K562 (cell line): ENCODE data around the gene NRSN2. TPM values are rescaled to one million over a fixed set of nuclear protein-coding genes. Genes with fewer than 3 reads are reported as not detected.

ENCODE experiments used
- CC2D1A ChIP-seq: fragments of 450-650 bp; IDR thresholded peaks from 2 replicates; pipeline ENCODE4 v1.6.1; 2017; ENCODE audit warnings: mild to moderate bottlenecking
- FOXJ3 ChIP-seq: sonication (generic); formaldehyde crosslinking; IDR thresholded peaks from 2 replicates; pipeline ENCODE4 v1.4.0; 2020; ENCODE audit warnings: mild to moderate bottlenecking, missing genetic modification reagents
- KLF16 ChIP-seq: IDR thresholded peaks from 2 replicates; pipeline ENCODE4 v1.6.1; 2016; ENCODE audit warnings: antibody characterized with exemption
- NCOA4 ChIP-seq: fragments of 450-650 bp; IDR thresholded peaks from 2 replicates; pipeline ENCODE4 v1.6.1; 2018; ENCODE audit warnings: mild to moderate bottlenecking; ENCODE audit not compliant: partially characterized antibody
- STAT5A ChIP-seq: IDR thresholded peaks from 2 replicates; pipeline ENCODE4 v1.6.1; 2012; ENCODE audit warnings: low read length, inconsistent platforms, borderline replicate concordance
- TARDBP ChIP-seq: fragments of 450-650 bp; IDR thresholded peaks from 2 replicates; pipeline ENCODE4 v1.6.1; 2016
- polyA plus RNA-seq, 8 experiments: library from polyadenylated mRNA; depleted of rRNA in 4 of 8; stranded (reverse) in 5 of 8; unstranded in 3 of 8; fragments of >200 nt; fragmentation: Nextera tagmentation in 2 of 8; fragmentation: Illumina TruSeq in 1 of 8; extraction: Ambion mirVana in 2 of 8; extraction: Trizol in 1 of 8; gene quantifications; 2 replicates each; pipeline versions ENCODE4 v1.2.1 to v1.2.3, GENCODE V29; 2011 to 2014; ENCODE audit warnings: inconsistent platforms in 1 of 8, missing spikeins in 1 of 8
- total RNA-seq, 7 experiments: library from RNA; depleted of rRNA in 6 of 7; stranded (reverse); fragments of >200 nt in 6 of 7; fragmentation: Illumina TruSeq in 2 of 7; extraction: Trizol in 2 of 7; gene quantifications; 2 replicates each; pipeline versions ENCODE4 v1.2.1 to v1.2.3, GENCODE V29; 2011 to 2021; ENCODE audit warnings: low replicate concordance in 1 of 7
- TF ChIP-seq, protein P1 (sequence below): sonication (generic); formaldehyde crosslinking; IDR thresholded peaks from 2 replicates; pipeline ENCODE4 v1.8.0; 2023; ENCODE audit warnings: missing genetic modification reagents, mild to moderate bottlenecking, borderline replicate concordance
- TF ChIP-seq, protein P2 (sequence below), 3 experiments: fragments of 200-800 bp in 1 of 3; sonication (Bioruptor generic) in 1 of 3; sonication (generic) in 1 of 3; formaldehyde crosslinking in 1 of 3; IDR thresholded peaks; 2 replicates each; pipeline versions ENCODE4 v1.6.1 to v1.8.0; 2016 to 2022; ENCODE audit warnings: mild to moderate bottlenecking in 2 of 3, missing compliant biosample characterization in 2 of 3, missing genetic modification characterization in 2 of 3, missing genetic modification reagents in 1 of 3
- TF ChIP-seq, protein P3 (sequence below), 2 experiments: fragments of 450-650 bp; conservative IDR thresholded peaks; 2 replicates each; pipeline ENCODE4 v1.6.1; 2017; ENCODE audit warnings: mild to moderate bottlenecking in 2 of 2, moderate library complexity in 2 of 2
- TF ChIP-seq, protein P4 (sequence below): fragments of 450-650 bp; IDR thresholded peaks from 2 replicates; pipeline ENCODE4 v1.6.1; 2016; ENCODE audit warnings: low read depth

Gene NRSN2
- total and polyA plus RNA-seq, 9 of the 15 experiments (the other 6 are each of a cell fraction or from before 2014, with no cell fraction given): 7.5 to 29.7 (median 11.1) TPM

DNA sequence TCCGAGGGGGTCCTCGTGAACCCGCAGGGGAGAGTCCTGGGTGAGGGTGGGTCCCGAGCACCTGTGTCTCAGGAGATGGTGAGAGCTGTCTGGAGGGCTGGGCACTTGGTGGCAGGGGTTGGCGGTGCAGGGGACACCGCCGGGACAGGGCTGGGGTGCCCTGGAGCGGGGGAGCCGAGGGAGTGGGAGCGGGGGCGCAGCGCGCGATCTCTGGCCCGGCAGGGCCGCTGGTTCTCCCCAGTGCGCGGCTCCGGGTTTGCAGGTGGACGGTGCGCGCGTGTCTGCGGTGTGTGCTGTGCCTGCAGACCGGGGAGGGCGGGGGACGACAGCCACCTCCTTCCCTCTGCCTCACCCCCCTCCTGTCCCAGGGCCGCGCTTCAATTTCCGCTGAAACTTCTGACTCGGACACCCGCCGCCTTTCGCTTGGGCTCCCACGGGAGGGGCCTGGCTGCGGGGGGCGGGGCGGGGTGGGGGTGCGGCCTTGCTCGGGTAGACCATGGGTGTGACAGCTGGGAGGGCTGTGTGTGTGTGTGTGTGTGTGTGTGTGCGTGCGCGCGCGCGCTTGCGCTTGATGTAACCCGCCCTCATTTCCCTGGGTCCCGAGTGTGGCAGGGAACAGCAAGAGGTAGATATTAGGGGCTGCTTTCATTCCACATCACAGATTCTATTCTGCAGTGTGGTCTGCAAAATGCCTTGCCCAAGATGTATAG is 34.8 kb downstream of the NRSN2 start (continued):
- TF ChIP-seq, protein P1, sequence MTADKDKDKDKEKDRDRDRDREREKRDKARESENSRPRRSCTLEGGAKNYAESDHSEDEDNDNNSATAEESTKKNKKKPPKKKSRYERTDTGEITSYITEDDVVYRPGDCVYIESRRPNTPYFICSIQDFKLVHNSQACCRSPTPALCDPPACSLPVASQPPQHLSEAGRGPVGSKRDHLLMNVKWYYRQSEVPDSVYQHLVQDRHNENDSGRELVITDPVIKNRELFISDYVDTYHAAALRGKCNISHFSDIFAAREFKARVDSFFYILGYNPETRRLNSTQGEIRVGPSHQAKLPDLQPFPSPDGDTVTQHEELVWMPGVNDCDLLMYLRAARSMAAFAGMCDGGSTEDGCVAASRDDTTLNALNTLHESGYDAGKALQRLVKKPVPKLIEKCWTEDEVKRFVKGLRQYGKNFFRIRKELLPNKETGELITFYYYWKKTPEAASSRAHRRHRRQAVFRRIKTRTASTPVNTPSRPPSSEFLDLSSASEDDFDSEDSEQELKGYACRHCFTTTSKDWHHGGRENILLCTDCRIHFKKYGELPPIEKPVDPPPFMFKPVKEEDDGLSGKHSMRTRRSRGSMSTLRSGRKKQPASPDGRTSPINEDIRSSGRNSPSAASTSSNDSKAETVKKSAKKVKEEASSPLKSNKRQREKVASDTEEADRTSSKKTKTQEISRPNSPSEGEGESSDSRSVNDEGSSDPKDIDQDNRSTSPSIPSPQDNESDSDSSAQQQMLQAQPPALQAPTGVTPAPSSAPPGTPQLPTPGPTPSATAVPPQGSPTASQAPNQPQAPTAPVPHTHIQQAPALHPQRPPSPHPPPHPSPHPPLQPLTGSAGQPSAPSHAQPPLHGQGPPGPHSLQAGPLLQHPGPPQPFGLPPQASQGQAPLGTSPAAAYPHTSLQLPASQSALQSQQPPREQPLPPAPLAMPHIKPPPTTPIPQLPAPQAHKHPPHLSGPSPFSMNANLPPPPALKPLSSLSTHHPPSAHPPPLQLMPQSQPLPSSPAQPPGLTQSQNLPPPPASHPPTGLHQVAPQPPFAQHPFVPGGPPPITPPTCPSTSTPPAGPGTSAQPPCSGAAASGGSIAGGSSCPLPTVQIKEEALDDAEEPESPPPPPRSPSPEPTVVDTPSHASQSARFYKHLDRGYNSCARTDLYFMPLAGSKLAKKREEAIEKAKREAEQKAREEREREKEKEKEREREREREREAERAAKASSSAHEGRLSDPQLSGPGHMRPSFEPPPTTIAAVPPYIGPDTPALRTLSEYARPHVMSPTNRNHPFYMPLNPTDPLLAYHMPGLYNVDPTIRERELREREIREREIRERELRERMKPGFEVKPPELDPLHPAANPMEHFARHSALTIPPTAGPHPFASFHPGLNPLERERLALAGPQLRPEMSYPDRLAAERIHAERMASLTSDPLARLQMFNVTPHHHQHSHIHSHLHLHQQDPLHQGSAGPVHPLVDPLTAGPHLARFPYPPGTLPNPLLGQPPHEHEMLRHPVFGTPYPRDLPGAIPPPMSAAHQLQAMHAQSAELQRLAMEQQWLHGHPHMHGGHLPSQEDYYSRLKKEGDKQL (CRISPR knock-in tag): no peak
- no peak for TF ChIP-seq TARDBP
- no peak for TF ChIP-seq CC2D1A
- TF ChIP-seq KLF16: no peak
- TF ChIP-seq FOXJ3 (CRISPR knock-in tag): no peak
- TF ChIP-seq, protein P2, sequence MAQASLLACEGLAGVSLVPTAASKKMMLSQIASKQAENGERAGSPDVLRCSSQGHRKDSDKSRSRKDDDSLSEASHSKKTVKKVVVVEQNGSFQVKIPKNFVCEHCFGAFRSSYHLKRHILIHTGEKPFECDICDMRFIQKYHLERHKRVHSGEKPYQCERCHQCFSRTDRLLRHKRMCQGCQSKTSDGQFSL (CRISPR knock-in tag; IDR thresholded peaks at IDR 0.05): peak; percentile 74; the same call in 1 of the 2 replicates
- TF ChIP-seq, protein P2 (tag; IDR thresholded peaks at IDR 0.05): peak in 1 of 2 experiments; percentile 82; a peak in 2 of 4 replicates
- TF ChIP-seq, protein P3, sequence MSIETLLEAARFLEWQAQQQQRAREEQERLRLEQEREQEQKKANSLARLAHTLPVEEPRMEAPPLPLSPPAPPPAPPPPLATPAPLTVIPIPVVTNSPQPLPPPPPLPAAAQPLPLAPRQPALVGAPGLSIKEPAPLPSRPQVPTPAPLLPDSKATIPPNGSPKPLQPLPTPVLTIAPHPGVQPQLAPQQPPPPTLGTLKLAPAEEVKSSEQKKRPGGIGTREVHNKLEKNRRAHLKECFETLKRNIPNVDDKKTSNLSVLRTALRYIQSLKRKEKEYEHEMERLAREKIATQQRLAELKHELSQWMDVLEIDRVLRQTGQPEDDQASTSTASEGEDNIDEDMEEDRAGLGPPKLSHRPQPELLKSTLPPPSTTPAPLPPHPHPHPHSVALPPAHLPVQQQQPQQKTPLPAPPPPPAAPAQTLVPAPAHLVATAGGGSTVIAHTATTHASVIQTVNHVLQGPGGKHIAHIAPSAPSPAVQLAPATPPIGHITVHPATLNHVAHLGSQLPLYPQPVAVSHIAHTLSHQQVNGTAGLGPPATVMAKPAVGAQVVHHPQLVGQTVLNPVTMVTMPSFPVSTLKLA (conservative IDR thresholded peaks at IDR 0.05): peak; percentile 48 to 66; a peak in 3 of 4 replicates
- no peak for TF ChIP-seq STAT5A
- no peak for TF ChIP-seq NCOA4
- TF ChIP-seq, protein P4, sequence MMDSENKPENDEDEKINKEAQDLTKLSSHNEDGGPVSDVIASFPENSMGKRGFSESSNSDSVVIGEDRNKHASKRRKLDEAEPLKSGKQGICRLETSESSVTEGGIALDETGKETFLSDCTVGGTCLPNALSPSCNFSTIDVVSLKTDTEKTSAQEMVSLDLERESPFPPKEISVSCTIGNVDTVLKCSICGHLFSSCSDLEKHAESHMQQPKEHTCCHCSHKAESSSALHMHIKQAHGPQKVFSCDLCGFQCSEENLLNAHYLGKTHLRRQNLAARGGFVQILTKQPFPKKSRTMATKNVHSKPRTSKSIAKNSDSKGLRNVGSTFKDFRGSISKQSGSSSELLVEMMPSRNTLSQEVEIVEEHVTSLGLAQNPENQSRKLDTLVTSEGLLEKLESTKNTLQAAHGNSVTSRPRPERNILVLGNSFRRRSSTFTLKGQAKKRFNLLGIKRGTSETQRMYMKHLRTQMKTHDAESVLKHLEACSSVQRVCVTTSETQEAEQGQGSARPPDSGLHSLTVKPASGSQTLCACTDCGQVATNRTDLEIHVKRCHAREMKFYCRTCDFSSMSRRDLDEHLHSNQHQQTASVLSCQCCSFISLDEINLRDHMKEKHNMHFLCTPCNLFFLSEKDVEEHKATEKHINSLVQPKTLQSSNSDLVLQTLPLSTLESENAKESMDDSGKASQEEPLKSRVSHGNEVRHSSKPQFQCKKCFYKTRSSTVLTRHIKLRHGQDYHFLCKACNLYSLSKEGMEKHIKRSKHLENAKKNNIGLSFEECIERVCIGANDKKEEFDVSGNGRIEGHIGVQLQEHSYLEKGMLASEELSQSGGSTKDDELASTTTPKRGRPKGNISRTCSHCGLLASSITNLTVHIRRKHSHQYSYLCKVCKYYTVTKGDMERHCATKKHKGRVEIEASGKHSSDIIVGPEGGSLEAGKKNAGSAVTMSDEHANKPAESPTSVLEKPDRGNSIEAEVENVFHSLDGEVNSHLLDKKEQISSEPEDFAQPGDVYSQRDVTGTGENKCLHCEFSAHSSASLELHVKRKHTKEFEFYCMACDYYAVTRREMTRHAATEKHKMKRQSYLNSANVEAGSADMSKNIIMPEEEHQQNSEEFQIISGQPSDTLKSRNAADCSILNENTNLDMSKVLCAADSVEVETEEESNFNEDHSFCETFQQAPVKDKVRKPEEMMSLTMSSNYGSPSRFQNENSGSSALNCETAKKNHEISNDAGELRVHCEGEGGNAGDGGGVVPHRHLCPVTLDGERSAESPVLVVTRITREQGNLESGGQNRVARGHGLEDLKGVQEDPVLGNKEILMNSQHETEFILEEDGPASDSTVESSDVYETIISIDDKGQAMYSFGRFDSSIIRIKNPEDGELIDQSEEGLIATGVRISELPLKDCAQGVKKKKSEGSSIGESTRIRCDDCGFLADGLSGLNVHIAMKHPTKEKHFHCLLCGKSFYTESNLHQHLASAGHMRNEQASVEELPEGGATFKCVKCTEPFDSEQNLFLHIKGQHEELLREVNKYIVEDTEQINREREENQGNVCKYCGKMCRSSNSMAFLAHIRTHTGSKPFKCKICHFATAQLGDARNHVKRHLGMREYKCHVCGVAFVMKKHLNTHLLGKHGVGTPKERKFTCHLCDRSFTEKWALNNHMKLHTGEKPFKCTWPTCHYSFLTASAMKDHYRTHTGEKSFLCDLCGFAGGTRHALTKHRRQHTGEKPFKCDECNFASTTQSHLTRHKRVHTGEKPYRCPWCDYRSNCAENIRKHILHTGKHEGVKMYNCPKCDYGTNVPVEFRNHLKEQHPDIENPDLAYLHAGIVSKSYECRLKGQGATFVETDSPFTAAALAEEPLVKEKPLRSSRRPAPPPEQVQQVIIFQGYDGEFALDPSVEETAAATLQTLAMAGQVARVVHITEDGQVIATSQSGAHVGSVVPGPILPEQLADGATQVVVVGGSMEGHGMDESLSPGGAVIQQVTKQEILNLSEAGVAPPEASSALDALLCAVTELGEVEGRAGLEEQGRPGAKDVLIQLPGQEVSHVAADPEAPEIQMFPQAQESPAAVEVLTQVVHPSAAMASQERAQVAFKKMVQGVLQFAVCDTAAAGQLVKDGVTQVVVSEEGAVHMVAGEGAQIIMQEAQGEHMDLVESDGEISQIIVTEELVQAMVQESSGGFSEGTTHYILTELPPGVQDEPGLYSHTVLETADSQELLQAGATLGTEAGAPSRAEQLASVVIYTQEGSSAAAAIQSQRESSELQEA: no peak
